Testis (tissue), 2 donors: Measurements from ENCODE around the gene HECW1.

Source experiments
- POLR2A ChIP-seq: fragments of 450-650 bp; IDR thresholded peaks from one replicate; pipeline ENCODE4 v1.6.1; 2017; ENCODE audit warnings: antibody characterized with exemption, mild to moderate bottlenecking, moderate library complexity
- TF ChIP-seq, protein P1 (sequence below), 3 experiments: fragments of 450-650 bp in 2 of 3; fragments of 200-600 bp in 1 of 3; sonication (generic) in 1 of 3; IDR thresholded peaks; one replicate each; pipeline ENCODE4 v1.5.1; 2016 to 2019; ENCODE audit warnings: antibody characterized with exemption in 3 of 3, mild to moderate bottlenecking in 2 of 3, moderate library complexity in 1 of 3

DNA sequence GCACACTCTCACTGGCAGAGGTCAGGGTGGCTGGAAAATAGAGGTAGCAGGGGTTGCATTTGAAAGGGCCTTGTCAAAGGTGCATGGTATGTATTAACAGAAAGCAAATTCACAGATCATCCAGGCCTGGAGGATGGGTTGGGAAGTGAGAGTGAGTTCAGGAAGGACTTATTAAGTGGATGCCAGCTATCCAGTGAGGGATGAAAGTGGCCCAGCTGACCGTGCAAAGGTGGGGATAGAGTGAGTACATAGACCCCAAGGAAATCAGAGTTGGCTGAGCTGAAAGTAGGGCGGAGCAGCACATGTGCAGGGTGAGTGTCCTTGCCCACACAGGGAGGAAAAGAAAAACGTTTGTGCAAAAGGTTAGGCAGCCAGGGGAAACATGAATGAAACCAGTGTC, 58.1 kb downstream of the HECW1 start:
- TF ChIP-seq, protein P1, sequence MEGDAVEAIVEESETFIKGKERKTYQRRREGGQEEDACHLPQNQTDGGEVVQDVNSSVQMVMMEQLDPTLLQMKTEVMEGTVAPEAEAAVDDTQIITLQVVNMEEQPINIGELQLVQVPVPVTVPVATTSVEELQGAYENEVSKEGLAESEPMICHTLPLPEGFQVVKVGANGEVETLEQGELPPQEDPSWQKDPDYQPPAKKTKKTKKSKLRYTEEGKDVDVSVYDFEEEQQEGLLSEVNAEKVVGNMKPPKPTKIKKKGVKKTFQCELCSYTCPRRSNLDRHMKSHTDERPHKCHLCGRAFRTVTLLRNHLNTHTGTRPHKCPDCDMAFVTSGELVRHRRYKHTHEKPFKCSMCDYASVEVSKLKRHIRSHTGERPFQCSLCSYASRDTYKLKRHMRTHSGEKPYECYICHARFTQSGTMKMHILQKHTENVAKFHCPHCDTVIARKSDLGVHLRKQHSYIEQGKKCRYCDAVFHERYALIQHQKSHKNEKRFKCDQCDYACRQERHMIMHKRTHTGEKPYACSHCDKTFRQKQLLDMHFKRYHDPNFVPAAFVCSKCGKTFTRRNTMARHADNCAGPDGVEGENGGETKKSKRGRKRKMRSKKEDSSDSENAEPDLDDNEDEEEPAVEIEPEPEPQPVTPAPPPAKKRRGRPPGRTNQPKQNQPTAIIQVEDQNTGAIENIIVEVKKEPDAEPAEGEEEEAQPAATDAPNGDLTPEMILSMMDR (IDR thresholded peaks at IDR 0.05): no peak
- TF ChIP-seq POLR2A: no peak
